Gastroesophageal sphincter (tissue), 3 donors: Measurements from ENCODE around the gene PCID2.

Source experiments
- POLR2A ChIP-seq, 2 donors: fragments of 450-650 bp; IDR thresholded peaks; one replicate each; pipeline ENCODE4 v1.6.1; 2017; ENCODE audit warnings: antibody characterized with exemption in 2 of 2, mild to moderate bottlenecking in 2 of 2, moderate library complexity in 1 of 2
- TF ChIP-seq, protein P1 (sequence below), 4 experiments: fragments of 200-600 bp in 2 of 4; fragments of 450-650 bp in 2 of 4; sonication (generic) in 1 of 4; IDR thresholded peaks; one replicate each; pipeline ENCODE4 v1.5.1; 2017 to 2019; ENCODE audit warnings: antibody characterized with exemption in 4 of 4, mild to moderate bottlenecking in 2 of 4, moderate library complexity in 2 of 4

DNA sequence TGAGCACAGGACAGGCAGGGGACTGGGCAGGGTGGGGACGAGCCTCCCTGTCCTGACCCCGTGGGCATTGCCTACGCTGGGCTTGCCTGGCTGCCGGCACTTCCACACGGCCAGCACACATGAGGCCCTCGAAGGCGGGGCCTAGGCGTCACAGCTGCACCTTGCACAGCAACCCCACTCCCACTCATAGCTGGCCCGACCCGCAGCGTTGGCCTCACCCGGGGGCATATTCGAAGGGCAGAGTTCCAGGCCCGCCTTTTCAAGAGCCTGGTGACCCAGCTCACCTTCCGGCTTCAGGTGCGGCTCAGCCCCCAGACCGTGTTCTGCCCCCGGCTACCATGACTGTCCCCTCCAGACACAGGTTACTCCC, 66.9 kb downstream of the PCID2 start:
- TF ChIP-seq, protein P1, sequence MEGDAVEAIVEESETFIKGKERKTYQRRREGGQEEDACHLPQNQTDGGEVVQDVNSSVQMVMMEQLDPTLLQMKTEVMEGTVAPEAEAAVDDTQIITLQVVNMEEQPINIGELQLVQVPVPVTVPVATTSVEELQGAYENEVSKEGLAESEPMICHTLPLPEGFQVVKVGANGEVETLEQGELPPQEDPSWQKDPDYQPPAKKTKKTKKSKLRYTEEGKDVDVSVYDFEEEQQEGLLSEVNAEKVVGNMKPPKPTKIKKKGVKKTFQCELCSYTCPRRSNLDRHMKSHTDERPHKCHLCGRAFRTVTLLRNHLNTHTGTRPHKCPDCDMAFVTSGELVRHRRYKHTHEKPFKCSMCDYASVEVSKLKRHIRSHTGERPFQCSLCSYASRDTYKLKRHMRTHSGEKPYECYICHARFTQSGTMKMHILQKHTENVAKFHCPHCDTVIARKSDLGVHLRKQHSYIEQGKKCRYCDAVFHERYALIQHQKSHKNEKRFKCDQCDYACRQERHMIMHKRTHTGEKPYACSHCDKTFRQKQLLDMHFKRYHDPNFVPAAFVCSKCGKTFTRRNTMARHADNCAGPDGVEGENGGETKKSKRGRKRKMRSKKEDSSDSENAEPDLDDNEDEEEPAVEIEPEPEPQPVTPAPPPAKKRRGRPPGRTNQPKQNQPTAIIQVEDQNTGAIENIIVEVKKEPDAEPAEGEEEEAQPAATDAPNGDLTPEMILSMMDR (IDR thresholded peaks at IDR 0.05), result no peak
- no peak for TF ChIP-seq POLR2A (IDR thresholded peaks at IDR 0.05)
